ENCODE data around the gene PRCC.
A peak's percentile ranks its signal among the peaks of the same experiment; 100 is the strongest.

PRCC gene

DNA sequence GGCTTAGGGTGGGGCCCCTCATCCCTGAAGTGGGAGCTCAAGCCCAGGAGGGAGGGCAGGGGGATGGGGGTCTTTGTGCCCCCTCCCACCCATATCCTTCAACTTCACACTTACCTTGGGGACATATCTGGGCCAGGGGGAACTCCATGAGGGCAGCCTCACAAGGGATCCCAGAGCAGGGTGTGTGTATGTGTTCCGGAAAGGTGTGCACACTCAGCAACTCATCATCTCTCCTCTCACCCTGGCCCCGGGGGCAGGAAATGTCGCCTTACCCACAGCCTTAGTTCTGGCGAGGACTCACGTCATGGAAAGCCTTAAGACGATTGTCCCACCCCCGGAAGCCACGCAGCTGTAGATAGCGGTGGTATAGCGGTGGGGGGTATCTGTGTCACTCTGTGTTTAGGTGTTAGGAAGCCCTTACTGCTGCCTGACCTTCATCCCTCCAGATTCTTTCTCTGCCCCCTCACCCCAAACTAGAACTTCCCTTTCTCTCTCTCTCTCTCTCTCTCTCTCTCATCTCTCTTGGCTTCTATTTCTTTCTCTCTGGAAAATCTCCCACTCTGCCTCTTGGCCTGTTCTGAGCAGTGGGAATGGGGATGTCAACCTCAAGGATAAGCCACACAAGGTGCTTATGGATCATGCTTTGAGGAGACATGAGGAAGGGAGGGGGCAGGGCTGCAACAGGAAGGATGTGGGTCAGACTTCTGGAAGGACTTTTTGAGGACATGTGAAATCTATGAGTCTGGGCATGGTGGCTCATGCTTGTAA, 49.4 kb downstream of the PRCC start, which contains the start of gene SH2D2A:
Gene SH2D2A, minus strand, starts transcription at position 288 of the 768 bp plus-strand sequence. Its CDS starts 140 bp downstream, at position 148.
- DNase-seq: peak; percentile 61

DNA sequence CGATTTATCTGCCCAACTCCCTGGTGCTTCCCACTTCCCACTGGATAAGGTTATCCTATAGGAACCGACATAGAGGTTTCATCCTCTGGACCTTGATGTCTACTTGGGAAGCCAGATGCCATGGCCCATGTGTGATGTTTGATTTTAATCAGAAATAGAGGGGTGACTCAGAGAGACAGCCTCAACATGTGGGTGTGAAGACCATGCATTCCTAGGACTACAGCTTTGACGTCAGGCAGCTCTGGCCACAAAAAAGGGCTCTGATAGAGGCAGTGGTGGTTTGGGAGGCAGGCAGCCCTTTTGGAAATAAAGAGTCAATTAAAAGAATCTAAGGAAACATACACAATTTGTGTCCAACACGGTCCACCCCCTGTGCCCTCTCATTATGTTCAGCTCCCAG, 54.5 kb downstream of the PRCC start:
- DNase-seq: no peak

DNA sequence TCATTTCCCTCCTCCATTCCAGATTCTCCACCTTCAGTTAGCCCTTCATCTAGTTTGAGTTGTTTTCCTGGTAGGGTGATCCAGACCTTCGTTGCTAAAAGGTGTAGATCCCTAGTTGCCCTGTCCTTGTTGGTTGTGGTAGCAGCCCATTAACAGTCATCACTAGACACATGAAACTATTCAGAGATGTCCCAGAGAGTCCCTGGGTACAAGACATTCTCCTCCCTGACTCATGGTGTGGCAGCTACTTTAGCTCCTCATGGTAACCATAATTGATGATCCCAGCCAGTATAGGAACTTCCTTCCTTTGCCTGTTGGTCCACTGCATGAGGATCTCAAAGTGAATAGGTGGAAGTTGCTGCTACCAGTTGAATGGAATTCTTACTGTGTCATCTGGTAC, 55.3 kb downstream of the PRCC start:
- no peak for DNase-seq

DNA sequence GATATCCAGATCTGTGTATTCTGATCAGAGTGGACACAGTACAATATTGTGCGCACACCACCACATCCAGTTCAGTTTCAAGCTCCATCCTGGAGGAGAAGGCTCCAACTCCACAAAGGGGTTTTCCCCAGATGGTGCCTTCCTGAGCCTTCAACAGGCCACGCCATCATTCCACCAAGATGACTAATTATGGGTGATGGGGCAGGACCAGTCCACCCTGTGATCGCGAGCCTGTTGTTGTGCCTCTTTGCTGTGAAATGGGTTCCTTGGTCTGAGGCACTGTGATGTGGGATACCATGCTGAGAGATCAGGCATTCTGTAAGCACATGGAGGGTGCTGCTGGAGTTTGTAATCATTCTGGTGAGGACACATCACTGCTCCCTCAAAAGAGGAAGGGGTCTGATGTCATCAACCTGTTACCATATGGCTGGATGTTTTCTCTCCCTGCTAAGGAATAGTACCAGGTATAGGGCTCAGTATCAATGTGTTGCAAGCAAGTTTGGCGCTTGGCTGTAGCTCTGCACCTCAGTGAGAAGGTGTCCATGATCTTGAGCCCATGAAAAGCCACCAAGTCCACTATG, 56.0 kb downstream of the PRCC start:
- no peak for DNase-seq

DNA sequence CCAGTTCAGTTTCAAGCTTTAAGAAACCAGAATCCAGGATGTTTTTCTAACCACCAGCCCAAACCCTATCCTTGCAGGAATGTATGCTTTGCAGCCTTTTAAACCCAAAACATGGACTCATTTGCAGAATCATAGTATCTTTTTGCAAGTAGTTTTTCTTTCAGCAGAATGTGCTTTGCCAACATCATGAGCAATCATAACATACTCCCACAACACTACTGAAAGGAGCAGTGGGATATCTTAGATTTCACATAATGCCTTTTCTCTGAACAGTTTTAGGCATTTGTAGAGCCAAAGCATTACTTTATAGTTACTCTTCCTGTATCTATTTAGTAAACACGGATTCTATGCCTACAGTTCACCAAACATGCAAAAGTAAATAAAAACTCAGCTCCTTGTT, 59.3 kb downstream of the PRCC start:
- no peak for DNase-seq

DNA sequence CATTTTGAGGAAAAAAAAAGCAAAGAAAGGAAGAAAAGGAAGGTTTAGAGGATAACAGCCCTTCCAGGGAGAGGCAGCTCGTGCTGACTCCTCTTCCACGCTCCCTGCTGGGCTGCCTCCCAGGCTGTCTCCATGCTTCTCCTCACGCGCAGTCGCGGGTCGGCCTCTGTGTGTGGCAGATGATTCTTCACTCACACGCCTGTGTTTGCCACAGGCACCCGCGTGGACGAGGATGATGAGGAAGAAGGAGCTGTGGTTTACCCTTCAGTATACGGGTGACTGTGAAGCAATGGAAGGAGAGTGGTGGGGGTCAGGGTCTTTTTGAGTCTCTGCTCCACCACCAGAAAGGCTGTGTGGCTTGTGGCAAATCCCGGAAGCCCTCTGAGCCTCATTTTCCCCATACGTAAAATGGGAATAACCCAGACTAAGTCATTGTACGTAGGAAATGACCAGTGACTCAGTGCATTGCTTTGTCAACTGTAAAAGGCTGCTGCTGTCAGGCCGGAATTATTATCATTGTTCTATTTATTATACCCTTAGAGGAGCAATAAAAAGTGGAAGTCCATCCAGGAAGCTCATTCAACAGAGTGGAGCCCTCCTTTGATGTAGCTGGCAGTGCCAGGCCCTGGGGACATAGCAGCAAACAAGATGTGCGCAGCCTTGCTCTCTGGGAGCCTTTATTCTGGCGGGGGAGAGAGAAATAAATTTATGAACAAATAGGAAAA, 61.2 kb downstream of the PRCC start:
- no peak for DNase-seq

DNA sequence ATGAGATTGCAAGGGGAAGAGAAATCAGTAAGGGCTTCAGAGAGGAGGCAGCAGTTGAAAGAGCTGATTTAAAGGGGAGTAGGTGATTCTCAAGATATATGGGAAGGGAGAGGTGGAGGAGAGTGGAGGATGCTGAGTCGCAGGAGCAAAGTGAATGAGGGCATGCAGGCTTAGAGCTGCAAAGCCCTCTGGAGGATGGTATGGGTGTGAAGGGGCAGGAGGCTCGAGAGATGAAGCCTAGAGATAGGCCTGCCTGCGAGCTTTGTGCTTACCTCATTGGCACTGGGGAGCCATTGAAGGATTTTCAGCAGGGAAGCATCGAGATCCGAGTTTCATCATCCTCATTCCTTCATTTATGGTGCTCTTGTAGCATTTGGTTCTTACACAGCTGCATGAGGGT, 65.1 kb downstream of the PRCC start:
- no peak for DNase-seq

DNA sequence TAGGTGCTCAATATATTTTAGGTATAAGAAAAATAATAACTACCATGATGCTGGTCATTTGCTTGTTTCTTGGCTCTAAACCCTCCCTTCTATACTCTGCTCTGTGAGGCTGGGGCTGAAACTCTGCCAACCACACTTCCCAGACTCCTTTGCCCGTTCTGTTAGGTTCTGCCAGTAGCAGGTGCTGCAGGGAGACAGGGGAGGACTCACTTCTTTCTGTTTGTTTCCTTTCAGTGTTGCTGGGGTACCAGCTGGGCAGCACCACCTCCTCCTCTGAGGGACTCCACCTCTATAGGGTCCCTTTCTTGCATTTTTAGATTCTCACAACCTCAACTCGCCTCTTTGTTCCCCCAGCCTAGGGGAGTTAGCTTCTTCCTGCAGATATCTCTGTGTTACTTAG, 66.3 kb downstream of the PRCC start:
- DNase-seq: no peak

DNA sequence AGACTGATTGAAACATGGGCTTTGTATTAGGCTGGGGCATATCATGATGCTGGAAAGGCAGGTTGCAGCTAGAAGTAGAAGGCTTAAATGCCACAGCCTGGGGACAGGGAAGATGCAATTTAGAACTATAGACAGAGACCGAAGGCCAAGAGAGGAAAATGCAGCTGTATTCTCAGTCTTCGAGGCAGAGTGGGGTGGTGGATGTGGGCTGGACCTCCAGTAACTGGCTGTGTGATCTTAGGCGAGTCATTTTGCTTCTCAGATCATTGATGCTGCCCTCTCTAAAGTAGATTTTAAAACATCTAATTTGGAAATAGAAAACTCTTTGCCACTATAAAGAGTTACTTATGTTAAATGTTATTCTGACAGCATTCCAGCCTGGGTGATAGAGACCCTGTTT, 67.0 kb downstream of the PRCC start:
- DNase-seq: no peak

DNA sequence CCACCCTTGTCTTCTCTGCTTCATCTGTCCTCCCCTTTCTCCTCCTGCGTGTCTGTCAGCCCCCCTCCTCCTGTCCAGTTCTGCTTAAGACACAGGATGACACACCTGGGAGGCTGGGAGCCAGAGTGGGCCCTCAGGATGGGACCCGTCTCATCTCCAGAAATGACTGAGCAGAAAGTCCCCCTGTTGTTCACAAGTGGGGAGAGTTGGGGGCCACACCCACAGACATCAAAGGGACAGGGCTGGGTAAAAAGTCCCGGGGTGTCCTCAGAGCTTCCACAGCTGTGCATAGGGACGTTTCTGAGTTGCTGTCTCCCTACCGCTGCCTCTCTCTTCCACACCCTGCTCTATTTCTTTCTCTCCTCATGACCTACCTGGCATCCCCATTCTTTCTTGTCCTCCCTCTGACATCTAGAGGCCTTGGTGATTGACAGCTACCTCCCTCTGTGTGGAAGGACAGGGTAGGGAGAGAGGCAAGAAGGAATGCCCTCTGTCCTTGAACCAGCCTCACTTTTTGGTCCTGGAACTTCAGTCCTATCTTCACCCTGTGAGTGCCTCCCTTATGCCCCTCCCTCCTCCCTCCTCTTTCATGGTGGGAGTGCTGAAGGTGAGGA, 68.8 kb downstream of the PRCC start:
- no peak for DNase-seq

DNA sequence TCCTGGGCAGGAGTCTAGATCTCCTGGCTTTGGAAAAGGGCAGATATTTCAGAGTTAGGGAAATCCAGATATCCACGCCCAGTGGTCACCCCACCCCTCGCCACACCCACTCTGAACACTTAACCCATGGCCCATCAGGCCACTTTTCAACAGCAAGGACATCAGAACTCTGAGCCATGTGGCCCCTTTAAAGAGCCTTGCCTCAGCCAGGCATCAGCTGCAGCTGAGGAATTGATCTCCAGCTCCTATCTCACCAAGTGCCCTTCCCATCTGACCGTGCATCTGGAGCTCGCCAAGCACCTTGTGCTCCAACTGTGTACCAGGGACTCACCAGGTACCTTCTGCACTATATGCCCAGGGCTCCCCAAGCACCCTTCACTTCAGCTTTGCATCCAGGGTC, 69.6 kb downstream of the PRCC start:
- no peak for DNase-seq

DNA sequence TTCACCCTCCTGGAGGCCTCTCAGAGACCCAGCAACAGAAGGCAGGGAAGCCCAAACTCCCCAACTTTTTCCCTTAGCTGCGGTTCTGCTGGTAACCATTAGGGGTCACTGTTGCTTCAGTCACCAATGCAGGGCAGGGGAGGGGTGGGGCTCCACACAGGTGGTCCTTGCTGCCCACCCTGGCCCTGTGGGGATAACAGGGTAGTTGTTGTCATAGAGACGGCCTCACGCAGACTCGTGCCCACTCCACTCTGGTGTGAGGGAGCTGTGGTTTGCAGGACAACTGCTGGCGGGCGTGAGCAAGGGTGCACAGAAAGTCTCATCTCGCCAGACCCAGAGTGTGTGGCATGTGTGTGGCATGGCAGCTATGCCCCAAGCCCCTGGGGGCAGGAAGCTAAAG, 71.6 kb downstream of the PRCC start:
- DNase-seq: no peak

DNA sequence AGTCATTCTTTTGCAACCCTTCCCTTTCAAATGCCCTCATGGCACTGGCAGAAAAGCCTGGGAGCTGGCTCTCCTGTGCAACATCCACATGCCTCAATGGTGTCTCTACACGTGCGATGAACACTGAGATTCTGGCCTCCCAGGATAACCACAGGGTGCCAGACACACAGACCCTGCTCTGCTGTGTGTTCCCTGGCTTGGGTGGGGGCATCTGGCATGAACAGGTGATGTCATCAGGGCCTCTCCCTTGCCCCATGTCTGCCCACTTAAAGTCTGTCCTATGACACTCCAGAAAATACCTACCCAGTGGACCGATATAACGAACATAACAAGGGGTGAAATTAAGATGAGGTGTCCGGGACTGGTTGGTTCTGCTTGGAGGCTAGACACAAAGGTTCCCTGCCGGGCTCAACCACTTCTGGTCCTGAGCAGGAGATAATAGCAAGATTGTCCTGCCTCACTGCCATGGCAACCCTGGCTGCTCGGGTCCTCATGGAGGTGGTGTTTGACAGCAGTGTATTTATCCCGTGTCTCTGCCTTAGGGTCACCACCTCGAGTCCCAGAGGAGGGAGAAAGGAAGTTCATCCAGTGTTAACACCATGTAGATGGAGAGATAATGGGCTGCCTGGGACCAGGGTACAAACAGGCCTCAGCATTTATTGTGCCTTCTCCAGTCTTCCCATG, 72.2 kb downstream of the PRCC start:
- no peak for DNase-seq

DNA sequence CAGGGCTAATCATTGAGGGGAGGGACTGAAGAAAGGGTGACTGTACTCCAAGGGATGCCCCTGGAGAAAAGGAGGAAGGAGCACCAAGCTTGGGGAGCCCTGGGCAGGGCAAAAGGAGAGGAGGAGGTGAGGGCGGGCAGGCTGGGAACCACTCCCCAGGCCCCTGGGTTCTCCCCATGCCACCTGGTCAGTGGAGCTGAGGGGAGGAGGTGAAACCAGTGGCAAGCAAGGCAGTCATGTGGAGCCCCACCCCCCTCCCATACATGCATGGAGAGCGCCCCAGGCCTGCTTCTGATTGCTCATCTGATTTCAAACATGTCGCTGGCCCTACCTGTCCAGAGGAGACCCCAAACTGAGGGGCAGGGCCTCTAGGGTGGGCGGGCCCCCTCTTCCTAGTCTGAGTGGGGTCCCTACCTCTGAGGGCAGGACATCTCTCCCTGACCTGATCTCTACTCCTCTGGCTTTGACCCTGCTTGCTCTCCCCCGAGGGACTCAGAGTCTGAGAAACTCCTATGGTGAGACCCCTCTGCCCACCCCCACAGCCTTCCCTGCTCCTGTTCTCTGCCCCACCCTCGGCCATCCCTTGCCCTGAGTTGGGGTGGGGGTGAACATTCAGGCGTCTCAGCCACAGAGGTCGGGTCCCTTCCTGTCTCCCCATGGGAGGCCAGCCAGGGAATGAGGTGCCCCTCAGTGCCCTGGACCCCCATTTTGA, 73.0 kb downstream of the PRCC start:
- DNase-seq: no peak

DNA sequence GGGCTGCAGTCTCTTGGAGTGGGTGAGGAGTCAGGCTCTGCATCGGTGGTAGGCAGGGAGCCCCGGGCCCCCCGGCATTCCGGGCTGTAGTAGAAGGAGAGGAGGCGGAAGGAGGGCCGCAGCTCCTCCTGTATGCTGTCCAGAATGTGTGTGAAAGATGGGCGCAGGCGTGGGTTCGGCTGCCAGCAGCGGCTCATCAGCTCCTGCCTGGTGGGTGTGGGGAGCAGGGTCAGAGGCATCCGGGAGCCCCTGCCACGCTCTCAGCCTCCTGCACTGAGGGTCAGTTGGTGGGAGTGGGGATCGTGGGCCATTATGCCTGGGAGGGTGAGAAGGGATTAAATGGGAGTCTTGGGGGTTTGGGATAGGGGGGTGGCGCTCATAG, 73.6 kb downstream of the PRCC start:
- DNase-seq: no peak

DNA sequence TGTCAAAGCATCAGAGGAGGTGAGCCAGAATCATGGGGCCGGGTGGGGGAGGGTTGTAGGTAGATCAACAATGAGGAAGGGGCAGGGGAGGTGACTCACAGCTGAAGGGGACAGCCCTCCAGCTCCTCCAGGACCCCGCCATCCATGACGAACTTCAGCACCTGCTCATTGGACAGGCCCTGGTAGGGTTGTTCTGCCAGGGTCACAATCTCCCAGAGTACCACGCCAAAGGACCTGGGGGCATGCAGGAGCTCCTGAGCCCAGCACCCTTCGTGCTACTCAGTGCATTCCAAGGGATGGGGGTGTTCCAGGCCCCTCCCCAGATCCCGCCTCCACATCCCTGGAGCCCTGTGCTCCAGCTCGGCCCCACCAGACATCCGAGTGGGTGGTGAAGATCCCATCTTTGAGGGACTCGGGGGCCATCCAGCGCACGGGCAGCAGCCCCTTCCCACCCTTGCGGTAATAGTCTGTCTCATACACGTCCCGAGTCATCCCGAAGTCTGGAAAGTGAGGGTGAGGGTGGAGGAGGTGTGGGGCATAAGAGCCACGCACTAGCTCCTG, 74.0 kb downstream of the PRCC start:
- DNase-seq: no peak

DNA sequence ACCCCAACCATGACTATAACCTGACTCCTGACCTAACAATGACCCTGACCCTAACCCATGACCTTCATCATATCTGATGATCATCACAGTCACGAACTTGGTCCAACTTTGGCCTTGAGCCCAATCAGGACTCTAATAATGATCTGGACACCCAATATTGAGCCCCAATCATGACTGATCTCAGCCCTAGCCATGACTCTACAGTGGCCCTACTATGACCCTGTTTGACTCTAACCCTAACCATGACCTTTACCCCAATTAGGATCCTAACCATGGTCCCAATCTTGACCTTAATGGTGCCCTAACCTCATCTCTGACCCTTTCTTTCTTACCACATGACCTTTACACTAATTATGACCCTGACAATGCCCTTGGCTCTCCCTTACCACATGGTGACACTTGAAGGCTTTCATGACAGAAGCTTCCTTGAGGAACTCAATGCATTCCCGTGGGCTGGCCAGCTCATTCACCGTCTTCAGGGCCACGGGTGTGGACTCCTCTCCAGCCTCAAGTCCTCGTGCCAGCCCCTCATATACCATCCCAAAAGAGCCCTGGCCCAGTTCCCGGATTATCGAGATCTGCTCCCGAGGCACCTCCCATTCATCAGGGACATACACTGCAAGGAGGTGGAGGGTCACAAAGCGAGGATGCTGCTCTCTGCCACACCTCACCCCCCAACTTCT, 75.4 kb downstream of the PRCC start:
- DNase-seq: no peak

DNA sequence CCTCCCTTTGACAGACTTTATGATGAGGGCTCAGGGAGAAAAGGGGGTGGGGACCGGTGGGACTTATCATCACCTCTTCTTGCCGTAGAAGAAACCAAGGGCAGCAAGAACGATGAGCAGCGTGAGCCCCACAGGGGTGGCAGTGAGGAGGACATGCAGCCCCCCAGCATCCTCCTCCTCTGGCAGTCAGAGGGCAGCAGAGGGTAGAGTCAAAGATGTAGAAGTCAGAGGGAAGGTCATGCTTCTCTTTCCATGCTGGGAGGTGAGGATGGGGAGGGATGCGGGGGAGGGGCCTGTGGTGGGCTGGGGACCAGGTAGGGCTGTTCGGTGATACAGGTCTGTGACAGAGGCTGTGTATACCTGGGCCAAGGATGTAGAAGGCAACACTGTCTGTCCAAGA, 76.8 kb downstream of the PRCC start:
- DNase-seq: no peak

DNA sequence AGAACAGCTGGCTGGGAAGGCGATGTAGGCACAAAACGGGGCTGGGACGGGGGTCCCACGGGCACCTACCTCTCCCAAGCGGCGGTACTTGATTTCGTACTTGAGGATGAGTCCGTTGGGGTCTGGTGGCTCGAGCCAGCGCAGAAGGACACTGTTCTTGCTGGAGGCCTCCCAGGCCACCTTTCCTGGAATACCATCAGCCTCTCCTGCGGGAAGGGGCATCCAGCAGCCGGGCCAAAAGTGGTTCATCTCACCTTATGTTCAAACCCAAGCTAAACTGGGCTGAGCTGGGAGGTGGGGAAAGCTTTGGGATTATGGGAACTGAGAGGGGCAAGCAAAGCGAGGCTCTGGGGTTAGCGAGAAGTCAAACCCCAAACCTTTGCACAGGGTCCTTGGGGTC, 77.3 kb downstream of the PRCC start:
- DNase-seq: no peak

DNA sequence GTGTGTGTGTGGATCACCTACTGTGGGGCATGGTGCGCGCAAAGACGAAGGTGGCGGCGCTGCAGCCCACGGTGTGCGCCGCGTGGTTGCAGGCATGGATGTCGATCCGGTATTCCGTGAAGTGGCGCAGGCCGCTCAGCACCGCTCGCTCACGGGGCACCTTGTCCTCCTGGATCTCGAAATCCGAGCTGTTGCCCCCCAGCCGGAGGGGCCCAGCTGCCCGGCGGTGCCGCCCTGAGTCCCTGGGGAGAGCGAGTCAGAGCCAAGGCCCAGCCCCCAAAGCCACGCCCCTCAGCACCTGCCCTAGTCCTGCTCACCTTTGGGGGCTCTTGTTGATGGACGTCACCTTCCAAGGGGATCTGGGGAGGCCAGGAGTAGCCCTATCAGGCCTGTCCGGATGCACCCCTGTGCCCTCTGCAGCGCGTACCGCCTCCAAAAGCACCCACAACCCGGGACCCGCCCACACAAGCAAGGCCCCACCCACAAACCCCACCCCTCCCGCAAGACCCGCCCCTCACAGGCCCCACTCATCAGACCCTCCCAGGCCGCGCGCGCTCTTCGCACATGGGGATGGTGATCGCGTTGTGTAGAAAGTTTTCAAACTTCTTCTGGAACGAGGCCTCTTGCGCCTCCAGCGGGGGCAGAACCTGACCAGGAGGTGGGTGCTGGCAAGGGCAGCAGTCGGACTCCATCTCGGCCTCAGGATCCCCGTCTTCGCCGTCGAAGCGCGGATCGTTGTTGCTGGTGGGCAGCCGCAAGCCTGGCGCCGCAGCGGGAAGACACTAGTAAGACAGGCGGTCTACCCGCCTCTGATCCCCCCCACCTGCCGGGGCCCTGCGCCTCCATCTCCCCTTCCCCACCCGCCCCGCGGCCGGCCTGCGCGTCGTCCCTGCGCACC, 78.0 kb downstream of the PRCC start:
- DNase-seq: no peak

Data from femur (tissue), 1 donor.